ENCODE results near the gene MED9.

DNA sequence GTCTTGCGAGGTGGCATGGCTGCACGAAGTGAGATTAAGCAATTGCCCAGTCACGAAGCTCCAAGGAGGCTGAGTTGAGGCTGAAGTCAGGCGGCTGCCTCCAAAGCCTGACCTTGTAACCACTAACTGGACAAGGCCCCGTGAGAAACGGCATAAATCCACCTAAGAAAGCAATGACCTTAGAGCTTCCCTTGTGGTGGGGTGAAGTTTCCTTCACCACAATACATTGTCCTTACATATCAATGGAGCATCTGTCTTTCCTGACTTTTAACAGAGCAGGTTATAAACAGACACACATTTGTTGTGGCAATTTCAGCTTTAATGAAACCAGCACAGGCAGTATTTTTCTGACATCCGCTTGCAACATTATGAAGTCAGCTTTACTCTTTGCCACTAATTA, 2.5 kb upstream of the MED9 start:
- TF ChIP-seq, protein P1, sequence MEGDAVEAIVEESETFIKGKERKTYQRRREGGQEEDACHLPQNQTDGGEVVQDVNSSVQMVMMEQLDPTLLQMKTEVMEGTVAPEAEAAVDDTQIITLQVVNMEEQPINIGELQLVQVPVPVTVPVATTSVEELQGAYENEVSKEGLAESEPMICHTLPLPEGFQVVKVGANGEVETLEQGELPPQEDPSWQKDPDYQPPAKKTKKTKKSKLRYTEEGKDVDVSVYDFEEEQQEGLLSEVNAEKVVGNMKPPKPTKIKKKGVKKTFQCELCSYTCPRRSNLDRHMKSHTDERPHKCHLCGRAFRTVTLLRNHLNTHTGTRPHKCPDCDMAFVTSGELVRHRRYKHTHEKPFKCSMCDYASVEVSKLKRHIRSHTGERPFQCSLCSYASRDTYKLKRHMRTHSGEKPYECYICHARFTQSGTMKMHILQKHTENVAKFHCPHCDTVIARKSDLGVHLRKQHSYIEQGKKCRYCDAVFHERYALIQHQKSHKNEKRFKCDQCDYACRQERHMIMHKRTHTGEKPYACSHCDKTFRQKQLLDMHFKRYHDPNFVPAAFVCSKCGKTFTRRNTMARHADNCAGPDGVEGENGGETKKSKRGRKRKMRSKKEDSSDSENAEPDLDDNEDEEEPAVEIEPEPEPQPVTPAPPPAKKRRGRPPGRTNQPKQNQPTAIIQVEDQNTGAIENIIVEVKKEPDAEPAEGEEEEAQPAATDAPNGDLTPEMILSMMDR (IDR thresholded peaks at IDR 0.05 in 2 of 3, conservative IDR thresholded peaks at IDR 0.05 in 1 of 3; ENCODE audit: insufficient read depth in 2 of 3, low read depth in 1 of 3, low read length in 3 of 3): no peak
- TF ChIP-seq, protein P2, sequence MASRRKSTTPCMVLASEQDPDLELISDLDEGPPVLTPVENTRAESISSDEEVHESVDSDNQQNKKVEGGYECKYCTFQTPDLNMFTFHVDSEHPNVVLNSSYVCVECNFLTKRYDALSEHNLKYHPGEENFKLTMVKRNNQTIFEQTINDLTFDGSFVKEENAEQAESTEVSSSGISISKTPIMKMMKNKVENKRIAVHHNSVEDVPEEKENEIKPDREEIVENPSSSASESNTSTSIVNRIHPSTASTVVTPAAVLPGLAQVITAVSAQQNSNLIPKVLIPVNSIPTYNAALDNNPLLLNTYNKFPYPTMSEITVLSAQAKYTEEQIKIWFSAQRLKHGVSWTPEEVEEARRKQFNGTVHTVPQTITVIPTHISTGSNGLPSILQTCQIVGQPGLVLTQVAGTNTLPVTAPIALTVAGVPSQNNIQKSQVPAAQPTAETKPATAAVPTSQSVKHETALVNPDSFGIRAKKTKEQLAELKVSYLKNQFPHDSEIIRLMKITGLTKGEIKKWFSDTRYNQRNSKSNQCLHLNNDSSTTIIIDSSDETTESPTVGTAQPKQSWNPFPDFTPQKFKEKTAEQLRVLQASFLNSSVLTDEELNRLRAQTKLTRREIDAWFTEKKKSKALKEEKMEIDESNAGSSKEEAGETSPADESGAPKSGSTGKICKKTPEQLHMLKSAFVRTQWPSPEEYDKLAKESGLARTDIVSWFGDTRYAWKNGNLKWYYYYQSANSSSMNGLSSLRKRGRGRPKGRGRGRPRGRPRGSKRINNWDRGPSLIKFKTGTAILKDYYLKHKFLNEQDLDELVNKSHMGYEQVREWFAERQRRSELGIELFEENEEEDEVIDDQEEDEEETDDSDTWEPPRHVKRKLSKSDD (conservative IDR thresholded peaks at IDR 0.05; ENCODE audit: low read length): no peak
- TF ChIP-seq MED1 (CRISPR knock-in tag; IDR thresholded peaks at IDR 0.05; ENCODE audit: borderline replicate concordance) (no peak), ZNF263 (CRISPR knock-in tag; IDR thresholded peaks at IDR 0.05; ENCODE audit: borderline replicate concordance) (no peak), RBM39 (optimal IDR thresholded peaks at IDR 0.05; ENCODE audit: low read depth, low read length) (no peak), ZNF507 (tag; conservative IDR thresholded peaks at IDR 0.05) (no peak), ATF7 (IDR thresholded peaks at IDR 0.05) (no peak), ZFP30 (CRISPR knock-in tag; IDR thresholded peaks at IDR 0.05; ENCODE audit: borderline replicate concordance) (no peak)

Measured in K562 (cell line).